Right kidney (tissue), 1 donor: ENCODE results near the gene ZBTB42.
"Not testable (repeated sequence)": the region's sequence is repeated elsewhere in the genome, so short reads cannot be mapped to it uniquely, and the experiment has no call there.

Experiments
- DNase-seq: peaks from one replicate; pipeline ENCODE4 v3.0.0-alpha.2; 2016

ZBTB42 gene

GRCh38 chr14:104836171-104836935 lies 35.5 kb downstream of the ZBTB42 start:
- DNase-seq, result not testable (repeated sequence)

GRCh38 chr14:104841730-104842129 lies 40.8 kb downstream of the ZBTB42 start:
- DNase-seq, result no peak

GRCh38 chr14:104843006-104843405 lies 42.1 kb downstream of the ZBTB42 start:
- no peak for DNase-seq

GRCh38 chr14:104843442-104844305 lies 42.8 kb downstream of the ZBTB42 start:
- peak; percentile 61 for DNase-seq

GRCh38 chr14:104844306-104845032 lies 43.6 kb downstream of the ZBTB42 start:
- peak; percentile 54 for DNase-seq

GRCh38 chr14:104845033-104845666 lies 44.2 kb downstream of the ZBTB42 start:
- no peak for DNase-seq

- no peak for DNase-seq
These were observed 45.0 kb downstream of the ZBTB42 start for GRCh38 chr14:104845834-104846441.

GRCh38 chr14:104852280-104852663 lies 51.4 kb downstream of the ZBTB42 start:
- no peak for DNase-seq
